Embryonic facial prominence (tissue), 1 donor: ENCODE data around the gene CXCR6.

Experiments
- DNase-seq: peaks from one replicate; pipeline ENCODE4 v3.0.0-alpha.2; 2016; ENCODE audit errors: extremely low spot score

Gene CXCR6

GRCh38 chr3:45948311-45948781 lies 5.1 kb downstream of the CXCR6 start:
- DNase-seq = no peak

- DNase-seq = no peak
Observed at GRCh38 chr3:45948881-45949280, 5.6 kb downstream of the CXCR6 start.

GRCh38 chr3:45949432-45949831 lies 6.2 kb downstream of the CXCR6 start:
- DNase-seq = no peak

- no peak for DNase-seq
Observed at GRCh38 chr3:45950131-45950530, 6.9 kb downstream of the CXCR6 start.

GRCh38 chr3:45950686-45951600 lies 7.7 kb downstream of the CXCR6 start:
- no peak for DNase-seq

- no peak for DNase-seq
Observed at GRCh38 chr3:45951946-45952345, 8.7 kb downstream of the CXCR6 start.

GRCh38 chr3:45952456-45952855 lies 9.2 kb downstream of the CXCR6 start:
- DNase-seq = no peak

GRCh38 chr3:45953536-45953935 lies 10.3 kb downstream of the CXCR6 start:
- DNase-seq = no peak

- DNase-seq = no peak
Observed at GRCh38 chr3:45954306-45954705, 11.0 kb downstream of the CXCR6 start.

- DNase-seq = no peak
Observed at GRCh38 chr3:45955017-45955647, 11.9 kb downstream of the CXCR6 start.

GRCh38 chr3:45955706-45956105 lies 12.4 kb downstream of the CXCR6 start:
- no peak for DNase-seq

GRCh38 chr3:45957586-45957985 lies 14.3 kb downstream of the CXCR6 start:
- DNase-seq = no peak

GRCh38 chr3:45958321-45958791 lies 15.1 kb downstream of the CXCR6 start:
- DNase-seq = no peak

- no peak for DNase-seq
Observed at GRCh38 chr3:45959201-45959600, 15.9 kb downstream of the CXCR6 start.

GRCh38 chr3:45960289-45960688 lies 17.0 kb downstream of the CXCR6 start:
- no peak for DNase-seq

- no peak for DNase-seq
Observed at GRCh38 chr3:45962033-45962432, 18.8 kb downstream of the CXCR6 start.

- no peak for DNase-seq
Observed at GRCh38 chr3:45964139-45964538, 20.9 kb downstream of the CXCR6 start.

- no peak for DNase-seq
Observed at GRCh38 chr3:45965253-45965652, 22.0 kb downstream of the CXCR6 start.

- DNase-seq = no peak
Observed at GRCh38 chr3:45965653-45966052, 22.4 kb downstream of the CXCR6 start.

GRCh38 chr3:45966371-45966791 lies 23.1 kb downstream of the CXCR6 start:
- no peak for DNase-seq

- DNase-seq = no peak
Observed at GRCh38 chr3:45966950-45967640, 23.8 kb downstream of the CXCR6 start.

- DNase-seq = no peak
Observed at GRCh38 chr3:45967724-45968123, 24.5 kb downstream of the CXCR6 start.
